GM10847 (cell line): ENCODE results near the gene SLC25A11.

Experiments
- POLR2A ChIP-seq: IDR thresholded peaks from 2 replicates; pipeline ENCODE4 v1.6.1; 2011; ENCODE audit not compliant: insufficient read length; ENCODE audit errors: extremely low read depth

Gene SLC25A11, protein sequence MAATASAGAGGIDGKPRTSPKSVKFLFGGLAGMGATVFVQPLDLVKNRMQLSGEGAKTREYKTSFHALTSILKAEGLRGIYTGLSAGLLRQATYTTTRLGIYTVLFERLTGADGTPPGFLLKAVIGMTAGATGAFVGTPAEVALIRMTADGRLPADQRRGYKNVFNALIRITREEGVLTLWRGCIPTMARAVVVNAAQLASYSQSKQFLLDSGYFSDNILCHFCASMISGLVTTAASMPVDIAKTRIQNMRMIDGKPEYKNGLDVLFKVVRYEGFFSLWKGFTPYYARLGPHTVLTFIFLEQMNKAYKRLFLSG

DNA sequence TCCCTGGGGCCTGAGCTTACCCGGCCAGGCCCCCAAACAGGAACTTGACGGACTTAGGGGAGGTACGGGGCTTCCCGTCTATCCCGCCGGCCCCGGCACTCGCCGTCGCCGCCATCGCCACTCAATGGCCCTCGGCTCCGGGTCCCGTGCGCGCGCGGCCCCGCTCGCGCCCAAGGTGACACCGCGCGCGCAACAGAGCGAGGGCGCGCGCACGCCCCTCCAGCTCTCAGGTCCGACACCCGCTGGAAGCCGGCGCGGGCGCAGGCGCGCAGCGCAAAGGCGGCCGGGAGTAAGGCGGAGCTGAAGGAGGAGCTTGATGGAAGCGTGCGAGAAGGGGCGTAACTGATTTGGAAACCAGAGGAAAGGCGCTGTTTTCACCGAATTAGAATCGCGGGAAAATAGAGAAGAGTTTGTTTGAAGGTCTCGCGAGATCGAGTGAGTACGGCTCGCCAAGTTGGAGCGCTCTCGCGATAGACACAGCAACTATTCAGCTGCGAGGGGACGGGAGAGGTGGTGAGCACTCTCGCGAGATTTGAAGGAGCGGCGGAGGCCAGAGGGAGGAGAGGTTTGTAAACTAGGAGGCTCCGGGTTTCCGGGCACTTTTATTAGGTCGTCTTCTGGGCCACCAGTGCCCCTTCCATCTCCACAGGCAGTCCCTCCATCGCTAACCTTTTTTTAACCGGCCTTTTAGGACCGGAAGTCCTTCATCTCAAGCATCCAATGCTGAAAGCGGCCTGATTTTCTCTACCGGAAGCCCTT, at the start of gene SLC25A11, which contains the start of gene RNF167:
Gene SLC25A11, minus strand, starts transcription at position 251 of the 759 bp plus-strand sequence. Its CDS starts 136 bp downstream, at position 115.
Gene RNF167, plus strand, starts transcription at position 473 of the 759 bp plus-strand sequence. CDS start 642 bp downstream, outside the sequence.
- peak; percentile 87 for TF ChIP-seq POLR2A

DNA sequence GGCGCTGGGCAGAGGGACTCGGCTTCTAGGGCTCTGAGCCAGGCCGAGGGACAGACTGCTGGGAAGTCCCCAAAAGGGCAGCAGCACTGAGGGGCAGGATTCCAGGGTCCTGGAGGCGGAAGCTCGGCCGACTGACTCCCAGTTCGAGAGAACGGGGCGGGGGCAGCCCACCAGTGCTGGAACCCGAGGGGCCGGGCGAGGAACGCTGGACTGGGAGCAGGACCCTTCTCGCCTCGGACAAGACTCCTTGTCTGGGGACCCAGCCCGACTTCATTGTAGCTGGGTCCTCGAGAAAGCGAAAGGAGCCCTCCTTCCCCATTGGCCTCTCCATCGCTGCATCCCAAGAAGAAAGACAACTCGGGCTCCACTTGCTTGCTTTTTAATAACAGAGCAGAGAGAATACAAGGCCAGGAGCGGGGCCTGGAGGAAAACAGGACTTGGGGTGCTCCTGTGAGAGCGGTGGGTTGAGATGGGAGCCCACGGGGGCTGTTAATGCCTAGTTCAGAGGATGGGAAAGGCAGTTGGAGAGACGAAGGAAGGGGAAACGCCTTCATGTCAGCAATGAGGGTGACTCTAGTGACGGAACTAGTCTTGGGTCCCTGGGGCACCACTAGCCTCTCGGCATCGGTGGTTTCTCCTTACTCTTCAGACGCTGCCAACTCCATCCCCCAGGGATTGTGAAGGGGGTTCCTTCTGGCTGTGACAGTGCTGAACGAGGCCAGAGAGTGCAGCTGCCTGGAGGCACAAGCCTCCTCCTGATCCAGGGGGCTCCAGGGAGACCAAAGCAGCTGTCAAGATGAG, 48.1 kb upstream of the SLC25A11 start:
- no peak for TF ChIP-seq POLR2A

DNA sequence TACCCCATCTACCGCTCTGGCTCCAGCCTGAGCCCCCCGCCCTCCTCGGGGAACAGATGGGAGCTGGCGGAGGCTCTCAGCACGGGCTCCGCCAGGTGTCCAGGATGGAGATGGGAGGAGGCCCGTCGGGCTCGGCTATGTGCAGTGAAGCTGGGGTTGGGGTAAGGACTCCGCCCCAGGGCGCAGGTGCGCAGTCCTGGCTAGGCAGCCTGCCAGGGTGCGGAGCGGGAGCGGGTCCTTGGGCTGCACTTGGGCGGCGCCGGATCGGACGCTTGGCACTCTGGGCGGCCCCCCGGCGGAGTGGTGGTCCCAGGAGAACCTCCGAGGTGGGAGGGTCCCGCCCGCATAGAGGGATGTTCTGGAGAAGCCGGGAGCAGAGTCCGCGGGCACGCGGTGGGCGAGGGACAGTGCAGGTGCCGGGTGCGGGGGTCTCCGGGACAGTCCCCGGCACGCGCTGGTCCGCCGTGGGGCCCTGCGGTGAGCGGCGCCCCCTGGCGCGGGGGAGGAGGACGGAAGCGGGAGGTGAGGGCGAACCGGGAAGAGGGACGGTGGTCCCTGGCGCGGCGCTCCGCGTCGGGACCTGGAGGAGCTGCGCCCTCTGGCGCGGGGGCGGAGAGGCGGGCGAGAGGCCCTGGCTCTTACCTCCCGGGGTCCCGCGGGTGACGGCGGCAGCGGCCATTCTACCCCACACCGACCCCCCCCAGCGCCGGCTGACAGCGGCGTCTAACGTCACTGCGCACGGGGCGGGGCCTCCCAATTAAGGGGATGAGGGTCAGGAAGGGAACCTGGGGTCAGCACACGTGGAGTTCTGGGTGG, 47.3 kb upstream of the SLC25A11 start, which contains the start of gene CAMTA2:
Gene CAMTA2, minus strand, starts transcription at position 725 of the 816 bp plus-strand sequence. CDS start 1,453 bp downstream, outside the sequence.
- peak; percentile 63 for TF ChIP-seq POLR2A

DNA sequence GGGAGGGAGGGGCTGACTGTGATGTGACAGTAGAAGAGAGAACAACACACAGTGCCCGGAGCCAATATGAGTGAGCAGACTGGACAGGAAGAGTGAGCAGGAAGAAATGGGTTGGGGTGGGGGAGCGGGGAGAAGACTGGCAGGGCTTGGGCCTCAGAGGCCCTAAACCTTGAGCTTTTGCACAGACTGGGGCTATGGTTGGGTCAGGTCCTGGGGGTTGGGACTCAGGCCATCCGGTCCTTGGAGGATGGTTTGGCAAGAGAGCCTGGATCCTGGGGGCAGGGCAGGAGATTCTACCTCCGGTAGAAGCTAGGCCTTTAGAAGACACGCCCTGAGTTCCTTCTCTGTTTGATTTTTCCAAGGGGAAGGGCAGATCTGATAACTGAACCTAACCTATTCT, 46.6 kb upstream of the SLC25A11 start:
- TF ChIP-seq POLR2A: no peak

DNA sequence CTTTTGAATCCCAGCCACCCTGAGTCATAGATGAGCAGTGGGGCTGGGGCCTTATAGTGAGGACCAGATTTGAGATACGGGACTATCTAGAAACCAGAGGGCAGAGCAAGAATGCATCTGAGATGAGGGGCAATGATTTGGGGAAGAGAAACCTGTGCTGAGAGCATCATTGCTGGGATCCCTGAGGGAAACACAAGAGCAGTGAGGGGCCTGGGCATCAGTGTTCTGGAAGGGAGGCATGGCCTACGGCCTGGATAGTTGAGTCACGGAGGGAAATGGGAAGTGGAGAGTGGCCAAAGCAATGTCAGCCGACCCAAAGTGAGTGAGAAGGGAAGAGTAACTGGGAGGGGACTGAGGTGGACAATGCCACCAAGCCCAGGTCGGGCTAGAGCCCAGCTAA, 42.5 kb upstream of the SLC25A11 start:
- TF ChIP-seq POLR2A: no peak

DNA sequence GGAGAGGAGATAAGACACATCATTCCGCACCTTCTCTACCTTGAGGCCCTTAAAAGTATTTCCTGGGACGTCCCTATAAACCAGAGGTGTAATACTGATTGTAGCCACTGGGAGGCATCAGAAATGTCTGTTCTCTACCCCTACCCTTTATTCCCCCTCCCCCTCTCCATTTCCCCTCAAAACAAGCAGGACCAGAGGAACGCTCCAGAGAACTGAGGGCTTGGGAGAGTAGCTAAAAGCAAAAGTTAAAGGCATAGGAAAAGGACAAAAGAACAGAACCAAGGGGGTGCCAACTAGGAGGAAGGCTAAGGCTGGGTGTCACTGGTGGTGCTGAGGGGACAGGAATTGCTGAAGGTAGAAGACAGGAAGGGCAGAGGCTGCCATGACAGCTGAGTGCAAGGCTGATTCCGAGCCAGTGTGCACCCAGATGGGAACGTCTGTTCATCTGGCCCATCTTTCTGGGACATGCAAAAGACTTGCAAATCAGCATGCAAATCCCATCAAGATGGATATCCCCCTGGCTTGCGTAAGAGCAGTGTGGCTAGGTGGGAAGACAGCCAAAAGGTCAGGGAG, 40.9 kb upstream of the SLC25A11 start:
- no peak for TF ChIP-seq POLR2A

DNA sequence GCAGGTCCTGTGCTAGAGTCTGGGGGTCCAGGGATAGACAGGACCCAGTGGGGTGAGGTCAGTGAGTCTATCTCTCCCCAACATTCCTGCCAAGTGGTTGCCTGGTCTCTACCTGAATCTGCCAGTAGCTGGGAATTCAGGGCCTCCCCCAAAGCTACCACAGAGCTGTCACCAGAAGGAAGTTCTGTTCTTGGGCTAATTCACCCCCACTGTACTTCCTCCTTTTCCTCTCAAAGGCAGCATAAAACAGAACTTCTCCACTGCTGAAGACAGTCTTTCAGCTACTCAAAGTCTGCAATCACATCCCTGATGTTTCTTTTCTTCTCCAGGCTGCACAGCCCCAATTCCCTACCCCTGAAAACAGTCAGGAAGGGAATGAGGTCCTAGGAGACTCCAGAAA, 38.9 kb upstream of the SLC25A11 start:
- TF ChIP-seq POLR2A: no peak

DNA sequence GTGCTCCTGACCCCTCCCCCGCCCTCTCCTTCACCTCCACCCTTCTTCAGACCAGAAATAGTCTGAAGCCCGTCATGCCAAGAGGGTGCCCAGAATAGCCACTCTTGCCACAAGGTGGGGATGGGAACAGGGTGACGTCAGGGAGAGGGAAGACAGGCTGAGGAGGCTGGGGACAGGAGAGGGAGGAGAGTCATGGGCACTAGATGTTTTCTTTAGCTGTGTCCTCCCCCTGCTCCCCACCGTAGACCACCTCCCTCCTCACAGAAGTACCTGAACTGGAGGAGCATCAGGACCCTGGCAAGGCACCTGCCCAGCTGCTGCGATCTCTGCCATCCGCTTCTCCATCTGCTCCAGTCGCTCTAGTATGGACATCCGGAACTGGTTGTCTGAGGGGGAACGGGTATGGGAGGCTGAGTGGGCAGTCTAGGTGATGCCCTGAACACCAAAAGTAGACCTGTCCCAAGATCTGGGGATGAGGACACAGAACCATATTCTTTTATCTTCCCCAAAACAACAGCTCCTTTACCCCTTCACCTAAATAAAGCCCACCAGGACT, 34.3 kb upstream of the SLC25A11 start:
- TF ChIP-seq POLR2A: no peak

DNA sequence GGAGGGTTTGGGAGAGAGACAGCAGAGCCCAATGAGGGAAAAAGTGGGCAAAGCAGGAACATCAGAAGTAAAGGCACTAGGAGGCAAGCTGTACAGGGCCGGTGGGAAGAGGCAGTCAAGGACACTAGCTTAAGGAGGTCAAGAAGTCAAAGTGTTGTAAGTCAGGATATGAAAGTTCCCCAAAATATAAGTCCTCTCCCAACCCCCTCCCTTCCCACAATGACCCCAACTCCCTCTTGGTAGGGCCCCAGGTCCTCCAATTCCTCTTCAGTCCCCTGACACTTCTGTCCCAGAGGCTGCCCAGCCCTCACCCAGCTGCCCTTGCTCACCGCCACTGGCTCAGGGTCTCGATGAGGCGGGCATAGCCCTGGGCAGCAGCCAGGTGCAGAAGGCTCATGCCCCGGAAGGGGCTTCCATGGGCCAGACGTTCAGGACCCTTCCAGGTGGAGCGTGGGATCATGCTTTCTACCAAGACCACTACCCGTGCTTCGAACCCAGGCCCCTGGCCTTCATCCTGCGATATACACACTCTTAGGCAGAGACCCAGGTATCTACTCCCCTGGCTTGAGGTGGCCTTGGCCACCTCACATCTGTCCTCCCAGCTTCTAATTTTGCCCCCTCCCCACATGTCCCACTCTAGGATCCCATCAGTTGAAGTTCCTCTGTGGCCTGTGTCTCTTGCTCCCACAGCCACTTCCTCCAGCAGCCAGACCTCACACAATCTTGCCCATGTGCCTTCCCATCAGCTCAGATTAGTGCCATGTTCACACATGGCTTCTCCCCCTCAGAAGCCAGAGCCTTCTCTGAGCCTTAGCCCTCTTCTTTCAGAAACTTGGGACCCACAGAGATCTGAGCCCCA, 33.6 kb upstream of the SLC25A11 start:
- no peak for TF ChIP-seq POLR2A

DNA sequence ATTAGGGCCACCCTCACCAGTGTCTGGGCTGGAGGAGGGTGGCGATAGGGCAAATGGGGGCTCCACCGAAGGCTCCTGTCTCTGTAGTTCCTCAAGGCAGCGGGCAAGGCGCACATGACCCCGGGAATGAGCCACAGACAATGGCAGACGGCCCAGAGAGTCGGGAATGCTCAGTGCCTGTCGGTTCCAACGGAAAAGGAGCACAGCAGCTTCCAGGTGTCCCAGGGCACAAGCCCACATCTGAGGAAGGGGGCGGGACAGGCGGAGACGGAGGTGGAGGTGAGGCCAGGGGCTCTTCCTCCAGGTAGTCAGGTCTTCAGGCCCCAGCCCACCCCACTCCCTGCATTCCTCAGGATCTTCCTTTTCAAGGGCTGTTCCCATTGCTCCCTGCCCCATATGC, 32.9 kb upstream of the SLC25A11 start:
- no peak for TF ChIP-seq POLR2A

DNA sequence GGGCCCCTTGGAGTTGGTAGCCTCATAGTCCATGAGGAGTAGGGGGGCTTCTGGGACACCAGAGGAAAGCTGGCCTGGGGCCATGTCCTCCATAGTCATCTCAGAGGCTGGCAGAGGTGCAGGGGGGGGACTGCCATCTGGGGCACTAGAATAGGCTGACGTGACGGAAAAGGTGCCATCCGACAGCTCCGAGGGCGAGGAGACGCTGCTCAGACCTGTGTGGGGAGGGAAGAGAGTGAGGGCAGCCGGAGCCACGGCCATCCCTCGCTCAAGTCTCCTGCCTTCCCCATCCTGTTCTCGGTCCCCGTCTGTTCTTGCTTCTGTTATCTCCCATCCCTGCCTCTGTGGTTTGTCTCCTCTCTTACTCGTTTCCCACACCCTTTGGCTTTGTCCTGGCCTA, 32.5 kb upstream of the SLC25A11 start:
- no peak for TF ChIP-seq POLR2A

DNA sequence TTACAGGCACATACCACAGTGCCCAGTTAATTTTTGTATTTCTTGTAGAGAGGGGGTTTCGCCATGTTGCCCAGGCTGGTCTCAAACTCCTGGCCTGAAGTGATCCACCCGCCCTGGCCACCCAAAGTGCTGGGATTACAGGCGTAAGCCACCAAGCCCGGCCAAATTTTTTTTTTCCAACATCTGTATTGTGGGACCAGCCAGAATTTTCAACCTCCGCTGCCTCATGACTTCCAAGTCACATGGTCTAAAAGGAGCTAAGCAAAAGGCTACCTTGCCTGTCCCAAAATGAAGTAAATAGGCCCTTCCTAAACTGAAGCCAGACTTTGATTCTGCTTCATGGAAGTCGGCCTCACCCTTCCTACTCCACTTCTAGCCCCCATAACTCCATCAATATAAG, 32.0 kb upstream of the SLC25A11 start:
- no peak for TF ChIP-seq POLR2A

DNA sequence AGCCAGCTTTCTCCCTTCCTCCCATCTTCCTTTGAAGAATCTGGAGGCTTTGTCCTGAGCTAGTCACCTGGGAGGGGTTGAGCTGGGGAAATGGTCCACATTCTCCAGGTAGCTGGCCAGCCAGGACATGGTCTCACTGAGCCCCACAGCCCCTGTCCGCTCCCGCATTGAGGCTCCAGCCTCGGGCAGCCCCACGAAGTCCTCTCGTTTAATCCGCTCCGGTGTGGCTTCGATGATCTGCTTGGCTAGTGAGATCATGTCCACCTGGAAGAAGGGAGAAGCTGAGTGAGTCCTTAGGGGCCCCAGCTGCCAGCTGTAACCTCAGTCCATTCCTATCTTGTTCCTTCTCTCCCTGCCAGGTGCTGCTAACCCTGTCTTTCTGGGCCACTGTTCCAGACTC, 30.4 kb upstream of the SLC25A11 start:
- no peak for TF ChIP-seq POLR2A
